Measurements from ENCODE around the gene XRN2. TPM values are rescaled to one million over a fixed set of nuclear protein-coding genes. Genes with fewer than 3 reads are reported as not detected.

Gene XRN2
- polyA plus RNA-seq, 1 donor = 44.0 TPM

- DNase-seq = no peak
Measured at GRCh38 chr20:21432911-21433310, 129.8 kb downstream of the XRN2 start.

- DNase-seq = no peak
Measured at GRCh38 chr20:21433329-21433890, 130.3 kb downstream of the XRN2 start.

GRCh38 chr20:21435576-21435975 lies 132.4 kb downstream of the XRN2 start:
- DNase-seq = no peak

GRCh38 chr20:21436205-21436604 lies 133.1 kb downstream of the XRN2 start:
- DNase-seq = no peak

- DNase-seq = no peak
Measured at GRCh38 chr20:21437248-21437647, 134.1 kb downstream of the XRN2 start.

GRCh38 chr20:21437816-21438215 lies 134.7 kb downstream of the XRN2 start:
- no peak for DNase-seq

Other genes with a start within 250 kb of the XRN2 start
- not detected for gene LINC00237, start 197.0 kb upstream of the XRN2 start, polyA plus RNA-seq (ENCODE audit: insufficient read length)
- 17.7 TPM for gene KIZ, start 177.2 kb upstream of the XRN2 start, polyA plus RNA-seq (ENCODE audit: insufficient read length)
- not detected for gene NKX2-4, start 94.2 kb downstream of the XRN2 start, polyA plus RNA-seq (ENCODE audit: insufficient read length)
- not detected for gene NKX2-2, start 210.7 kb downstream of the XRN2 start, polyA plus RNA-seq (ENCODE audit: insufficient read length)